Ishikawa (cell line): ENCODE measurements around the gene RBM24.

Source experiments
- CEBPB ChIP-seq: IDR thresholded peaks from 2 replicates; pipeline ENCODE4 v1.6.1; 2012
- CREB1 ChIP-seq: IDR thresholded peaks from 2 replicates; pipeline ENCODE4 v1.6.1; 2012; ENCODE audit warnings: low read depth
- EGR1 ChIP-seq: IDR thresholded peaks from 2 replicates; pipeline ENCODE4 v1.6.1; 2012
- EP300 ChIP-seq: IDR thresholded peaks from 2 replicates; pipeline ENCODE4 v1.6.1; 2012; ENCODE audit warnings: borderline replicate concordance
- FOXM1 ChIP-seq: IDR thresholded peaks from 2 replicates; pipeline ENCODE4 v1.6.1; 2012; ENCODE audit warnings: low read depth, borderline replicate concordance
- NFIC ChIP-seq: IDR thresholded peaks from 2 replicates; pipeline ENCODE4 v1.6.1; 2012
- RAD21 ChIP-seq: IDR thresholded peaks from 2 replicates; pipeline ENCODE4 v1.6.1; 2012; ENCODE audit warnings: low read depth
- REST ChIP-seq: IDR thresholded peaks from 2 replicates; pipeline ENCODE4 v1.6.1; 2012; ENCODE audit warnings: low read depth, mild to moderate bottlenecking
- TAF1 ChIP-seq: IDR thresholded peaks from 2 replicates; pipeline ENCODE4 v1.6.1; 2012; ENCODE audit warnings: low read depth, mild to moderate bottlenecking
- TCF12 ChIP-seq: IDR thresholded peaks from 2 replicates; pipeline ENCODE4 v1.6.1; 2012; ENCODE audit warnings: low read depth
- TEAD4 ChIP-seq: IDR thresholded peaks from 2 replicates; pipeline ENCODE4 v1.6.1; 2012
- YY1 ChIP-seq: IDR thresholded peaks from 2 replicates; pipeline ENCODE4 v1.6.1; 2012; ENCODE audit warnings: low read depth
- ZBTB7A ChIP-seq: IDR thresholded peaks from 2 replicates; pipeline ENCODE4 v1.6.1; 2012; ENCODE audit warnings: low read depth
- TF ChIP-seq, protein P1 (sequence below): IDR thresholded peaks from 2 replicates; pipeline ENCODE4 v1.6.1; 2012
- TF ChIP-seq, protein P2 (sequence below): IDR thresholded peaks from 2 replicates; pipeline ENCODE4 v1.6.1; 2012

The RBM24 gene

DNA sequence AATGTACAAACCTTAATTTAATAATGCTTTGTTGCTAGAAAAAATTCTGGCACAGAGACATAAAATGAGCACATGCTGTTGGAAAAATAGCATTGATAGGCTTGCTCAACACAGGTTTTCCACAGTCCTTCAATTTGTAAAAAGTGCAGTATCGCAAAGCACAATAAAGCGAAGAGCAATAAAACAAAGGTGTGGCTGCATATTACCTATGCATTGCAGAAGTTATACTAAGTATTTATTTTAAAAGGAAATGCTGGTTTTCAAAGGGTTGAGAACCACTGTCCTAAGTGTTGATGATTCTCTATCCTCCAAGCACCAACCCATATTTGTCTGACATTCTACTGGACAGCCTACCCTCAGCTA lies 58.1 kb downstream of the RBM24 start:
- TF ChIP-seq YY1 (no peak), REST (no peak), CREB1 (no peak), EGR1 (no peak), TCF12 (no peak), NFIC (no peak), TAF1 (no peak), ZBTB7A (no peak), EP300 (no peak), FOXM1 (no peak), CEBPB (no peak), RAD21 (no peak), TEAD4 (no peak)
- TF ChIP-seq, protein P1, sequence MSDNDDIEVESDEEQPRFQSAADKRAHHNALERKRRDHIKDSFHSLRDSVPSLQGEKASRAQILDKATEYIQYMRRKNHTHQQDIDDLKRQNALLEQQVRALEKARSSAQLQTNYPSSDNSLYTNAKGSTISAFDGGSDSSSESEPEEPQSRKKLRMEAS = no peak
- TF ChIP-seq, protein P2, sequence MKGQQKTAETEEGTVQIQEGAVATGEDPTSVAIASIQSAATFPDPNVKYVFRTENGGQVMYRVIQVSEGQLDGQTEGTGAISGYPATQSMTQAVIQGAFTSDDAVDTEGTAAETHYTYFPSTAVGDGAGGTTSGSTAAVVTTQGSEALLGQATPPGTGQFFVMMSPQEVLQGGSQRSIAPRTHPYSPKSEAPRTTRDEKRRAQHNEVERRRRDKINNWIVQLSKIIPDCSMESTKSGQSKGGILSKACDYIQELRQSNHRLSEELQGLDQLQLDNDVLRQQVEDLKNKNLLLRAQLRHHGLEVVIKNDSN = no peak

DNA sequence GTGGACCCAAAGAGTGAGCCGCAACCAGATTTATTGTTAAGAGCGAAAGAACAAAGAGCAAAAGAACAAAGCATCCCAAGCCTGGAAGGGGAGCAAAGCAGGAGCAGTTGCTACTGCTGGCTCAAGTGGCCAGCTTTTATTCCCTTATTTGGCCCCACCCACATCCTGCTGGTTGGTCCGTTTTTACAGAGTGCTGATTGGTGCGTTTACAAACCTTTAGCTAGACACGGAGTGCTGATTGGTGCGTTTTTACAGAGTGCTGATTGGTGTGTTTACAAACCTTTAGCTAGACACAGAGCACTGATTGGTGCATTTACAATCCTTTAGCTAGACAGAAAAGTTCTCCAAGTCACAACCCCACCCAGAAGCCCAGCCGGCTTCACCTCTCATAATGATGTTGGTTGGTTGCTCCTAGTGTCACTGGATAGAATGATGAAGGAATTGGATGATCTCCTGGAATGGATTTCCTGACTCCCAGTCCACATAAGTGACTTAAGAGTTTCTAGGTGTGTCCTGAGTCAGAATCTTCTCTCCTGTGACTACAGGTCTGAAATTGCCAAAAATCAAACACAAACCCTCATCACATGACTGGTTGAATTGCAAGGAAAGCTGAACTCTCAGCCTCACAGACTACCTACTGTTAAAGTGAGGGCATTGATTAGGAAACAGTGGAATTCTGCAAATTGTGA lies 60.1 kb downstream of the RBM24 start:
- TF ChIP-seq, protein P1 = no peak
- no peak for TF ChIP-seq TEAD4
- TF ChIP-seq CREB1 = no peak
- TF ChIP-seq, protein P2 = no peak
- TF ChIP-seq NFIC = no peak

DNA sequence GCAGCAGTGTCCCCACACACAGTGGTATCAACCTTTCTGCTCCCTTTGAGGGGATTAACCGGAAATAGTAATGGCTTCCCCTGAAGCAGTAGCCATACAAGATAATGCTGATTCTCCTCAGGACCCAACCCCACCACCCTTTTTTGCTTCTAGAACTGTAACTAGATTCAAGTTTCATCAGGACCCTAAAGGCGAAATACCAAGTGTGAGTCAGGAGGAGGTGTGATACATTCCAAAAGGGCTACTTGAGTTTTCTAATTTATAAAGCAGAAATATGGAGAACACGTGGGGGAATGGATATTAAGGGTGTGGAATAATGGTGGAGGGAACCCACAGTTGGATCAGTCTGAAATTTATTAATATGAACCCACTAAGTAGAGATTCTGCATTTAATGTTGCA lies 60.7 kb downstream of the RBM24 start:
- no peak for TF ChIP-seq RAD21
- TF ChIP-seq CREB1 = no peak
- TF ChIP-seq EP300 = no peak
- no peak for TF ChIP-seq TEAD4
- no peak for TF ChIP-seq FOXM1
- TF ChIP-seq CEBPB = no peak
- TF ChIP-seq ZBTB7A = no peak
- TF ChIP-seq TCF12 = no peak
- TF ChIP-seq NFIC = no peak
- TF ChIP-seq, protein P2 = no peak
- TF ChIP-seq YY1 = no peak
- no peak for TF ChIP-seq EGR1
- TF ChIP-seq, protein P1 = no peak
- TF ChIP-seq TAF1 = no peak
- no peak for TF ChIP-seq REST

DNA sequence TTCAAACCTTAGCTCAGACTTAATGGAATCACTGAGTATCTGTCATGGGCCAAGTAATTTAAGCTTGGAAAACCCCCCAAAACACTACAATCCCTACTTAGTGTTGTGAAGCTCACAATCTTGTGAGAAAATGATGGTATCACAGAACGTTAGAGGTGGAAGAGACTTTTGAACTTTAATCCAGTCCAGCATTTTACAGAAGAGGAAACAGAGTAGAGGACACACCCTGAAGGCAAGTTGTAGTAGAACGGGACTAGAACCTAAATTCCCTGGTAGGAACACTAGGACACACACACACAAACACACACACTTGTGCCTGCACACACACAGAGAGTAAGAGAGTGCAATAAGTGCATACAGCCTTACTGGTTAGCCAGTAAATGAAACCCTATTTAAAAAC lies 62.1 kb downstream of the RBM24 start:
- TF ChIP-seq YY1 (no peak), CEBPB (no peak), ZBTB7A (no peak), EP300 (no peak), RAD21 (no peak), FOXM1 (no peak), TAF1 (no peak), NFIC (no peak)
